ENCODE data around the gene GALNT7. TPM values are rescaled to one million over a fixed set of nuclear protein-coding genes. Genes with fewer than 3 reads are reported as not detected.

GALNT7 gene
- total RNA-seq, 1 experiment from 2014 or later, result 13.8 TPM

- intact Hi-C loops (cut with micrococcal nuclease), result loop anchor here (1.0 kb wide), 1 partner anchor 41 kb away; no protein-coding TSS in a partner anchor
Measured at GRCh38 chr4:173319696-173320095, 151.1 kb downstream of the GALNT7 start.

GRCh38 chr4:173325007-173325736 lies 156.6 kb downstream of the GALNT7 start:
- Histone ChIP-seq H3K9ac (ENCODE audit: low read length) (no peak overlapping the region), H3K79me2 (ENCODE audit: low read length) (no peaks in the 10 kb centered on the region), H3K36me3 (ENCODE audit: low read depth, low read length) (peaks cover 14% of the 10 kb centered on the region; the same call in 1 of the 2 replicates), H3K4me1 (ENCODE audit: insufficient read depth, low read length) (no peaks in the 10 kb centered on the region), H2AFZ (ENCODE audit: low read length) (no peak overlapping the region), H3F3A (ENCODE audit: low read length, unreplicated experiment) (no peaks in the 10 kb centered on the region), H3K27me3 (ENCODE audit: low read length) (no peaks in the 10 kb centered on the region), H3K9me3 (ENCODE audit: low read length) (no peaks in the 10 kb centered on the region), H3K4me2 (ENCODE audit: low read length) (no peak overlapping the region), H3K9me2 (replicated peaks; ENCODE audit: low read length) (no peaks in the 10 kb centered on the region), H3K4me3 (ENCODE audit: low read length) (no peak overlapping the region), H4K20me1 (ENCODE audit: low read length) (no peaks in the 10 kb centered on the region), H3K27ac (ENCODE audit: low read length) (no peak overlapping the region)
- no peak for ATAC-seq
- intact Hi-C loops (cut with micrococcal nuclease), result no loop called here
- ChIA-PET POLR2A (ENCODE audit: unreplicated experiment) (no interaction called here), CTCF (no interaction called here)
- no peak for TF ChIP-seq EZH2 (IDR thresholded peaks at IDR 0.05; ENCODE audit: low read length, unreplicated experiment)
- no peak for TF ChIP-seq EZH2phosphoT487 (IDR thresholded peaks at IDR 0.05; ENCODE audit: borderline replicate concordance, low read length)
- TF ChIP-seq CTCF (conservative IDR thresholded peaks at IDR 0.05; ENCODE audit: low read depth, low read length), result no peak
- BruUV-seq (replicated peaks), result no TSS peak
- no peak for DNase-seq

More at GRCh38 chr4:173319696-173320095, 151.1 kb downstream of the GALNT7 start:
- POLR2A ChIA-PET (ENCODE audit: unreplicated experiment), result no interaction called here
- Histone ChIP-seq H3K27me3 (ENCODE audit: low read length) (no peaks in the 10 kb centered on the region), H3K4me3 (ENCODE audit: low read length) (no peak overlapping the region), H2AFZ (ENCODE audit: low read length) (no peak overlapping the region), H3K79me2 (ENCODE audit: low read length) (no peaks in the 10 kb centered on the region), H3K9me3 (ENCODE audit: low read length) (no peaks in the 10 kb centered on the region), H3F3A (ENCODE audit: low read length, unreplicated experiment) (no peaks in the 10 kb centered on the region), H3K27ac (ENCODE audit: low read length) (no peak overlapping the region), H3K9me2 (replicated peaks; ENCODE audit: low read length) (no peaks in the 10 kb centered on the region), H3K36me3 (ENCODE audit: low read depth, low read length) (peaks cover 4% of the 10 kb centered on the region; the same call in 1 of the 2 replicates), H4K20me1 (ENCODE audit: low read length) (no peaks in the 10 kb centered on the region), H3K9ac (ENCODE audit: low read length) (no peak overlapping the region), H3K4me1 (ENCODE audit: insufficient read depth, low read length) (peaks cover 9% of the 10 kb centered on the region), H3K4me2 (ENCODE audit: low read length) (no peak overlapping the region)
- TF ChIP-seq EZH2phosphoT487 (IDR thresholded peaks at IDR 0.05; ENCODE audit: borderline replicate concordance, low read length), result no peak
- TF ChIP-seq CTCF (conservative IDR thresholded peaks at IDR 0.05; ENCODE audit: low read depth, low read length), result no peak
- TF ChIP-seq EZH2 (IDR thresholded peaks at IDR 0.05; ENCODE audit: low read length, unreplicated experiment), result no peak
- ATAC-seq, result no peak
- CTCF ChIA-PET, result interaction anchor here (1.2 kb wide), 1 partner anchor 18 kb away, joined by 3 read pairs; no protein-coding TSS in a partner anchor
- no TSS peak for BruUV-seq (replicated peaks)
- no peak for DNase-seq

All from PC-3 (cell line).